Prostate gland (tissue), 2 donors: ENCODE measurements around the gene RING1. TPM values are rescaled to one million over a fixed set of nuclear protein-coding genes. Genes with fewer than 3 reads are reported as not detected.

Experiments
- DNase-seq: peaks from one replicate; pipeline ENCODE4 v3.0.0-alpha.2; 2019; ENCODE audit warnings: low spot score
- H3K27ac ChIP-seq, 2 donors: fragments of 200-600 bp; sonication (generic); 2 replicates each; pipeline ENCODE4 v1.5.1; 2017 to 2019
- H3K27me3 ChIP-seq: fragments of 200-600 bp; sonication (generic); replicated peaks from 2 replicates; pipeline ENCODE4 v1.5.1; 2019; ENCODE audit not compliant: insufficient read depth
- H3K36me3 ChIP-seq, 2 donors: fragments of 200-600 bp; sonication (generic); 1 replicate in 1 of 2; 2 replicates in 1 of 2; pipeline versions ENCODE4 v1.5.1 to v1.8.1; 2017 to 2019
- H3K4me1 ChIP-seq: fragments of 200-600 bp; sonication (generic); replicated peaks from 2 replicates; pipeline ENCODE4 v1.5.1; 2019
- H3K4me3 ChIP-seq, 2 donors: fragments of 200-600 bp; sonication (generic); 2 replicates each; pipeline ENCODE4 v1.5.1; 2017 to 2019
- H3K9me3 ChIP-seq: fragments of 200-600 bp; sonication (generic); 2 replicates; pipeline ENCODE4 v1.5.1; 2017
- POLR2A ChIP-seq: fragments of 450-650 bp; IDR thresholded peaks from one replicate; pipeline ENCODE4 v1.6.1; 2016; ENCODE audit warnings: antibody characterized with exemption, mild to moderate bottlenecking
- POLR2AphosphoS5 ChIP-seq: sonication (generic); formaldehyde crosslinking; IDR thresholded peaks from one replicate; pipeline ENCODE4 v1.6.1; 2017; ENCODE audit warnings: antibody characterized with exemption
- WGBS: methylation state at CpG from one replicate; pipeline ENCODE4 v1.1.5; 2018; 5-methylcytosine and 5-hydroxymethylcytosine counted together
- intact Hi-C: fragments of 100-400 bp; cut with DNase I; formaldehyde crosslinking; loops from one replicate; pipeline ENCODE4 v1.14.2; 2022
- total RNA-seq, 2 donors: library from RNA; depleted of rRNA; stranded (reverse); fragments of >200 nt; gene quantifications; one replicate each; pipeline ENCODE4 v1.1.0, GENCODE V29; 2016
- TF ChIP-seq, protein P1 (sequence below), 4 experiments: fragments of 200-600 bp in 2 of 4; fragments of 450-650 bp in 2 of 4; sonication (generic) in 2 of 4; IDR thresholded peaks; 1 replicate in 3 of 4; 2 replicates in 1 of 4; pipeline ENCODE4 v1.5.1; 2016 to 2019; ENCODE audit warnings: antibody characterized with exemption in 4 of 4, mild to moderate bottlenecking in 2 of 4, moderate library complexity in 2 of 4

The RING1 gene
- total RNA-seq, result 10 to 100 TPM; 23.9 to 30.8 TPM

- no peaks in the 10 kb centered on the region for H3K4me1 ChIP-seq
- DNase-seq, result peak; percentile 83
- TF ChIP-seq POLR2AphosphoS5 (peak; percentile 98), POLR2A (peak; percentile 99)
- TF ChIP-seq, protein P1, sequence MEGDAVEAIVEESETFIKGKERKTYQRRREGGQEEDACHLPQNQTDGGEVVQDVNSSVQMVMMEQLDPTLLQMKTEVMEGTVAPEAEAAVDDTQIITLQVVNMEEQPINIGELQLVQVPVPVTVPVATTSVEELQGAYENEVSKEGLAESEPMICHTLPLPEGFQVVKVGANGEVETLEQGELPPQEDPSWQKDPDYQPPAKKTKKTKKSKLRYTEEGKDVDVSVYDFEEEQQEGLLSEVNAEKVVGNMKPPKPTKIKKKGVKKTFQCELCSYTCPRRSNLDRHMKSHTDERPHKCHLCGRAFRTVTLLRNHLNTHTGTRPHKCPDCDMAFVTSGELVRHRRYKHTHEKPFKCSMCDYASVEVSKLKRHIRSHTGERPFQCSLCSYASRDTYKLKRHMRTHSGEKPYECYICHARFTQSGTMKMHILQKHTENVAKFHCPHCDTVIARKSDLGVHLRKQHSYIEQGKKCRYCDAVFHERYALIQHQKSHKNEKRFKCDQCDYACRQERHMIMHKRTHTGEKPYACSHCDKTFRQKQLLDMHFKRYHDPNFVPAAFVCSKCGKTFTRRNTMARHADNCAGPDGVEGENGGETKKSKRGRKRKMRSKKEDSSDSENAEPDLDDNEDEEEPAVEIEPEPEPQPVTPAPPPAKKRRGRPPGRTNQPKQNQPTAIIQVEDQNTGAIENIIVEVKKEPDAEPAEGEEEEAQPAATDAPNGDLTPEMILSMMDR (IDR thresholded peaks at IDR 0.05), result peak in 1 of 4 experiments; percentile 24
- H3K27me3 ChIP-seq, result no peaks in the 10 kb centered on the region
- intact Hi-C loops, result no loop called here
- 1% methylated on average over 36 of the region's 86 CpGs for WGBS
- no peaks in the 10 kb centered on the region for H3K9me3 ChIP-seq
- H3K4me3 ChIP-seq, result peak within 1 kb of the TSS; percentile 96 to 97
- H3K36me3 ChIP-seq, result no peaks in the 10 kb centered on the region
- H3K27ac ChIP-seq, result peak within 1 kb of the TSS; percentile 94 to 98
These were observed at the start of gene RING1 for GRCh38 chr6:33208091-33208967. Gene RING1 (plus strand): TSS chr6:33208500. CDS start chr6:33208823, 323 bp downstream.

- TF ChIP-seq POLR2A, result no peak
- Histone ChIP-seq H3K36me3 (no peaks in the 10 kb centered on the region), H3K27me3 (no peaks in the 10 kb centered on the region), H3K9me3 (no peaks in the 10 kb centered on the region), H3K27ac (no peak overlapping the region), H3K4me3 (no peak overlapping the region), H3K4me1 (no peaks in the 10 kb centered on the region)
- intact Hi-C loops, result loop anchor here (5.0 kb wide), 1 partner anchor 37 kb away; no protein-coding TSS in a partner anchor
- 88% methylated on average over 11 of the region's 11 CpGs for WGBS
- DNase-seq, result no peak
These were observed 48.2 kb upstream of the RING1 start for GRCh38 chr6:33160096-33160495.

- DNase-seq, result peak; percentile 84
- H3K36me3 ChIP-seq, result no peaks in the 10 kb centered on the region
- no peaks in the 10 kb centered on the region for H3K4me1 ChIP-seq
- peak overlapping the region in 1 of 2 donors; percentile 35 for H3K4me3 ChIP-seq
- TF ChIP-seq POLR2A (no peak), POLR2AphosphoS5 (peak; percentile 75)
- TF ChIP-seq, protein P1 (IDR thresholded peaks at IDR 0.05), result no peak
- H3K27ac ChIP-seq, result peak overlapping the region; percentile 43 to 50
- intact Hi-C loops, result loop anchor here (1.0 to 5.0 kb wide), 2 partner anchors 36 to 87 kb away; no protein-coding TSS in a partner anchor
- WGBS, result 18% methylated on average over 13 of the region's 13 CpGs
- no peaks in the 10 kb centered on the region for H3K27me3 ChIP-seq
- no peaks in the 10 kb centered on the region for H3K9me3 ChIP-seq
These were observed 47.5 kb upstream of the RING1 start for GRCh38 chr6:33160728-33161344.

DNA sequence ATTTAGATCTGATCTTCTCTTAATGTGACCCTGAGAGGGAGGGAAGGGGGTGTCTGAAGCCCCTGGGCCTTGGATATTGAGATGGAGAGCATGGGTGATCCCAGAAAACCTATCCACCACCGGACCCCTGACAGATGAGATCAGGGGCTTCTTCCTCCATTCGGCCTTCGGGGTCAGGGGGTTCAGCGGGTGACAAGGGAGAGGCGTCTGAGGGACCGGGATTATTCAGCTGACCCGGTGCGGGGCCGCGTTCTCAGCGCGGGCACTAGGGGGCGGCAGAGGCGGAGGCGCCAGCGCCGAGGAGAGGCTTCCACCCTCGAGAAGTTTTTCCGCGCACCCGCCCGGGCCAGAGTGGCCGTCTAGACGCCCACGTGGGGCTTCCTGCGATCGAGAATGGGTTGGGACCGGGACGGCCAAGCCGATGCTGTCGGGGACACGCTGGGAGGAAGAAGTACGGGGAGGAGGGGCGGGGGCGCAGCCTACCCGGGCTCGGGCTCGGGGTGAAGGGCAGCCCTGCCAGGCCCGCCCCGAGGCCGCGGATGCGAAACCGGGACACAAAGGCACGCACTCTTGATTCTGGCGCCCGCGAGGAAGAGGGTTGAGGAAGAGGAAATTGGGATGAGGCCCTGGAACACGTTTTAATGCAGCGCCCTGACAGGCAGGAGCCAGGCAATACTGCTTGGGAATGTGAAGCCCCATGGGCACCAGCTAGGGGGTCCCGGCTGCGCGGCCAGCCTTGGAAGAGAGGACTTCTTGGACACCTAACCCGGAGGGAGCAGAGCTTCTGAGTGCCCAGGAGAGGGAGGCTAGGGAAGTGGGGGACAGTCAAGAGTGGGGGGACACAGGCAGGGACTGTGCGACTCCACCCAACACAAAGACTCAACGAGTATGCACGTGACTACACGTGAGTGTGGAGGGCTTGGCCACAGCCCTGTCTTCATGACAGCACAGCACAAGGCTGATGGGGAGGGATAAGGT lies 46.7 kb upstream of the RING1 start:
- H3K9me3 ChIP-seq, result no peaks in the 10 kb centered on the region
- 4% methylated on average over 55 of the region's 58 CpGs for WGBS
- peak overlapping the region; percentile 30 to 35 for H3K4me3 ChIP-seq

More for the DNA sequence above, 46.7 kb upstream of the RING1 start:
- H3K27ac ChIP-seq, result peak overlapping the region; percentile 43 to 50
- no peaks in the 10 kb centered on the region for H3K36me3 ChIP-seq
- intact Hi-C loops, result loop anchor here (1.0 to 5.0 kb wide), 2 partner anchors 36 to 87 kb away; no protein-coding TSS in a partner anchor
- DNase-seq, result peak; percentile 46
- TF ChIP-seq, protein P1 (IDR thresholded peaks at IDR 0.05), result peak; percentile 77 to 92 (median 82)
- no peak for TF ChIP-seq POLR2A
- peak; percentile 13 for TF ChIP-seq POLR2AphosphoS5
- no peaks in the 10 kb centered on the region for H3K27me3 ChIP-seq
- no peaks in the 10 kb centered on the region for H3K4me1 ChIP-seq
